Effector CD8-positive, alpha-beta T cell (primary cell): ENCODE measurements around the gene ANKRD28.
"Not testable (repeated sequence)": the region's sequence is repeated elsewhere in the genome, so short reads cannot be mapped to it uniquely, and the experiment has no call there.

Experiments used
- DNase-seq: peaks from one replicate; lab custom pipeline; 2025; lab: John Stamatoyannopoulos, UW
- total RNA-seq, 4 experiments: gene quantifications; one replicate each; lab custom pipeline; 2026; lab: John Stamatoyannopoulos, UW

The ANKRD28 gene
- 67.2 to 245 (median 100) reads per million in 4 experiments for total RNA-seq

DNA sequence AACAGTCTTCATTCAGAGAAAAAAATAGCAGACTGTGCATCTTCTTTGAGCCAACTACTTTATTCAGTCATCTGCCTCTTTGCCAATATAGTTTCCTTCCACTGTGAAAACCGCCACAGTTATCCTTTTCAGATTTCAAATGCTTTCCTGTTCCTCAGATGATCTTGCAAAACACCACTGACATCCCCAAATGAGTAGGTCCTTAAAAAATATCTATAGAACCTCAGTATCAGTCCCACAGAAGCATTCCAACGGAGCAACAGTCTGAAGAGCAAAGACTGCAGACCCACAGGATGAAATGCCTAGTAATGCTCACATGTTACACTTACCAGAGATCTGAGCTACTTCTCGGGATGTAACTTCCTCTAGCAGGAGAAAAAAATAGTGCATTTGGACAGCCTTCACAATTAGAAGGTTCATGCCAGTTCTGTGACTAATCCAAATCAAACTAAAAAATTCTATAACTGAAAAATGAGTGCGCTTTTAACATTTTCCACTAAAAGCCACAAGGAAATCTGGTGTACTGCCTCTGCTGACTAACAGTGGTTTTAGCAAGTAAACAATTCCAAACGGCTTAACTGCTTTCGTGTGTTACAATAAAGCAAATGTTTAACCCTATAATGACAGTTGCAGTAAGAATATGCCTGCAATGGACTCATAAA lies at the start of gene ANKRD28:
TSS of gene ANKRD28 (minus strand) at position 338 of the 662 bp plus-strand sequence. CDS start 1,458 bp downstream, outside the sequence.
- DNase-seq: no peak

DNA sequence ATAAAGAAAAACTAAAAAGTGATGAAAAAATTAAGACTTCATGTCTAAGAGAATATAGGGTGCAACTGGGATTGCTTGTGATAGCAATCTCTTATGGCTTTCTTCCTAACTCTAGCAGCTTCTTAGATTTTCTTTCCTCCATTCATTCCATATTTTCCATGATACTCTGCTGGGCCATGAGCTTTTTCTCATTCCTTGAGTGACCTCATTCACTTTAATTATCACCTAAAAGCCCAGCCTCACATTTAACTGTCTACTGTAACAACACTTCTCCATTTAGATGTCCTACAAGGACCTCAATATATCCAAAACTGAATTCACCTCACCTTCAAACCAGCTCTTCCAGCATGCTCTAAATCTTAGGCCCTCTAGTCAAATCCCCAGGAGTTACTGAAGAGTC lies 49.5 kb upstream of the ANKRD28 start:
- DNase-seq: no peak

DNA sequence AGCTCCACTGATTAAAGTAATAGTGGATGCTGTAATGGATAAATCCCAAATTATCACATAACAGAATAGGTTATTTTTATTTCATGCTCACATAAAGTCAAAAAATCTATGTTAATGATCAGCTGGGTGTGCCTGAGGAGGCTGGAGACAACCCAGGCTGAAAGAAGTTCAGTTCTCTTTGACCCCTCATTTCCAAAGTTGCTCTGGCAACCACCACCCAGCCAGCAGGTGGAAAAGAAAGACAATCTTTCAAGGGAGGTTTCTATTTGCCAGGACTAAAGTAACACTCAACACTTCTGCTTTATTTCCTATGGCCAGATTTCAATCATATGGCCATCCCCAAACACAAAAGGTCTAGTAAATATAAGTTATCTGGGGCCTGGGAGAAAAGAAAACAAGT lies 48.8 kb upstream of the ANKRD28 start:
- no peak for DNase-seq

DNA sequence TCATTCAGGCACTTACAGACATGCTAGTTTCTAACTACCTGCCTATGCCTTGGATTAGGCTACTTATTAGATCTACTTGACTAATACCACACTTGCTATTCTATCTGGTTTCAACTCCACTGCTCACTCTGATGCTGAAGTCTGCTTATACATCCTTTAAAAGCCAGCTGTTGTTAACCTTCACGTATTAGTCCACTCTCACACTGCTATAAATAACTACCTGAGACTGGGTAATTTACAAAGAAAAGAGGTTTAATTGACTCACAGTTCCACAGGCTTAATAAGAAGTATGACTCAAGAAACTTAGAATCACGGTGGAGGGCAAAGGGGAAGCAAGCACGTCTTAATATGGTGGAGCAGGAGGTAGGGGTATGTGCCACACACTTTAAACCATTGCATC lies 47.7 kb upstream of the ANKRD28 start:
- no peak for DNase-seq

DNA sequence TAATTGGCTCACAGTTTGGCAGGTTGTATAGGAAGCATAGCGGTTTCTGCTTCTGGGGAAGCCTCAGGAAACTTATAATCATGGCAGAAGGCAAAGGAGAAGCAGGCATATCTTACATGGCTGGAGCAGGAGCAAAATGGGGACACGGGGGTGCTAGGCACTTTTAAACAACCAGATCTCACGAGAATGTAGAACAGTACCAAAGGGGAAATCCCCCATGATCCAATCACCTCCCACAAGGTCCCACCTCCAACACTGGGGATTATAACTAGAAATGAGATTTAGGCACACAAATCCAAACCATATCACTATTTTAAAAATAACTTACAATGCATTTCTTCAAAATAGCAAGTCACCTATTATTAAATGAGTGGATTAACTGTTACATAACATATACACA lies 47.1 kb upstream of the ANKRD28 start:
- DNase-seq: no peak

DNA sequence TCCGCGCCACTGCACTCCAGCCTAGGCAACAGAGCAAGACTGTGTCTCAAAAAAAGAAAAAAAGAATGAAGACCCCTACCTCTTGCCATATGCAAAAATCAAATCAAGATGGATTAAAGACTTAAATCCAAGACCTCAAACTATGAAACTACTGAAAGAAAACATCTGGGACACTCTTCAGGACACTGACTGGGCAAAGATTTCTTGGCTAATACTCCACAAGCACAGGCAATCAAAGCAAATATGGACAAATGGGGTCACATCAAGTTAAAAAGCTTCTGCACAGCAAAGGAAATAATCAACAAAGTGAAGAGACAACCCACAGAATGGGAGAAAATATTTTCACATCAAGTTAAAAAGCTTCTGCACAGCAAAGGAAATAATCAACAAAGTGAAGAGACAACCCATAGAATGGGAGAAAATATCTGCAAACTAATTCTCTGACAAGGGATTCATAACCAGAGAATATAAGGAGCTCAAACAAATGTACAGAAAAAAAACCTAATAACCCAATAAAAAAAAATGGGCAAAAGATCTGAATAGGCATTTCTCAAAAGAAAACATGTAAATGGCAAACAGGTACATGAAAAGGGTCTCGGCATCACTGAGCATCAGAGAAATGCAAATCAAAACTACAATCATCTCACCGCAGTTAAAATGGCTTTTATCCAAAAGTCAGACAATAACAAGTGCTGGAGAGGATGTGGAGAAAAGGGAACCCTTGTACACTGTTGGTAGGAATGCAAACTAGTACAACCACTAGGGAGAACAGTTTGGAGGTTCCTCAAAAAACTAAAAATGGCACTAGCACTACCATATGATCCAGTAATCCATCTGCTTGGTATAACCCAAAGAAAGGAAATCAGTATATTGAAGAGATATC lies 43.6 kb upstream of the ANKRD28 start:
- DNase-seq: not testable (repeated sequence)

DNA sequence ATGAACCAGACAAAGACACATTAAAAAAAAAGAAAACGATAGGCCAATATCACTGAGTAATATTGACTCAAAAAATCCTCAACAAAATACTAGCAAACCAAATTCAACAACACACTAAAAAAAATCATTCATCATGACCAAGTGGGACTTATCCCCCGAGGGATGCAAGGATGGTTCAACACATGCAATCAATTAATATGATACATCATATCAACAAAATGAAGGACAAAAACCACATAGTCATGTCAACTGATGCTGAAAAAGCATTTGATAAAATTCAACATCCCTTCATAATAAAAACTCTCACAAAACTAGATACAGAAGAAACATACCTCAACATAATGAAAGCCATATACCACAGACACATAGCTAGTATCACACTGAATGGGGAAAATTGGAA lies 41.8 kb upstream of the ANKRD28 start:
- no peak for DNase-seq

DNA sequence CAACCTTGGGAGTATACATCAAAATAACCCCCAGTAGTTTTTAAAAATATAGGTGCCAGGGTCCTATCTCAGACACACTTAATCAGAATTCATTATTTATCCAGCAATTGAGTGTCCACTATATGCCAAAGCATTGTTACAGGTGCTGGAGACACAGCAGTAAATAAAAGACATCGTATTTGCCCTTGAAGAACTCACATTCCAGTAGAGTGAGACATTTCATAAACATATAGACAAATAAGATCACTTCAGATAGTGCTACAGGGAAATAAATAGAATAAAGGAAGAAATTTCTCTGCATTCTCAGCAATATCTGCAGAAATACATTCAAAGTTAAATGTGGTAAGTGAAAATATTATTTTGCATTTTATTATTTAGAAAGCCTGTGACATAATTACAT lies 34.1 kb upstream of the ANKRD28 start:
- no peak for DNase-seq

DNA sequence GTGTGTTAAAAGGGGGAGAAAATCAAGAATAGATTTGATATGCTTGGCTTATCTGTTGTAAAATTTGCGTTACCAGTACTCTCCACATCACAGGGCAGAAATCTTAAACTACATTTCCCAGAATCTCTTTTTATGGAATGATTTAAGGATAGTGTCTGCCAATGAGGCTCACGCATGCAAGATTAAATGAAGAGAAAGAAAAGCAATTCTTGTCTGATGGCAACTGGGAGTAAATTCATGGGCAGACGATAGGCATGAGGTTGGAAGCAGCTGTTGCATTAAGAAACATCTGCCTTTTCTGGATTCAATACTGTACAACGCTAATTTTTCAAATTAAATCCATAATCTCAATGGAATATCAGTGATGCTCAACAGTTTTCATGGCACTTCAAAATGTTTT lies 27.2 kb upstream of the ANKRD28 start:
- DNase-seq: no peak

DNA sequence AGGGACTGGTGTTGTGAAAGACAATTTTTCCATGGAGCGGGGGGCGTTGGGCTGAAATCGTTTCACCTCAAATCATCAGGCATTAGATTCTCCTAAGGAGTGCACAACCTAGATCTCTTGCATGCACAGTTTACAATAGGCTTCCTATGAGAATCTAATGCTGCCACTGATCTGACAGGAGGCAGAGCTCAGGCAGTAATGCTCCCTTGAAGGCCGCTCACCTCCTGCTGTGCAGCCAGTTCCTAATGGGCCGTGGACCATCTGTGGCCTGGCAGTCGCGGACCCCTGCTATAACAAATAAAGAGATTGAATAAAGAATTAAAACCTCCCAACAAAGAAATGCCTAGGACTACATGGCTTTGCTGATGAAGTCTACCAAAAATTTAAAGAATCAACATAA lies 25.3 kb upstream of the ANKRD28 start:
- DNase-seq: no peak

DNA sequence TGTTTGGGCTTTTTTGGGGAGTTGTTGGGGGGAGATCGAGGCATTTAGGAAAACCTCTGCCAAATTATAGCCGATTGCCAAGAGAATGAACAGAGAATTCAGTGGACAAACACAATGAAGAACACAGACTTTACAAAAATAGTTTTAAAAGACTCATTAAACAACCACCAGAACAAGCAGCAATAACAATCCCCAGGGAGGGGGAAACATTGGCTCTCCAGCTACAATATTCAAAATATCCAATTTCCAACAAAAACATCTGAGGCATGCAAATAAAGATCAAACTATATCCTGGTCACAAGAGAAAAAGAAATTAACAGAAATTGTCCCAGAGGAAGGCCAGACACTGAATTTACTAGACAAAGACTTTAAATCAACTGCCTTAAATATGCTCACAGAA lies 24.5 kb upstream of the ANKRD28 start:
- DNase-seq: no peak

DNA sequence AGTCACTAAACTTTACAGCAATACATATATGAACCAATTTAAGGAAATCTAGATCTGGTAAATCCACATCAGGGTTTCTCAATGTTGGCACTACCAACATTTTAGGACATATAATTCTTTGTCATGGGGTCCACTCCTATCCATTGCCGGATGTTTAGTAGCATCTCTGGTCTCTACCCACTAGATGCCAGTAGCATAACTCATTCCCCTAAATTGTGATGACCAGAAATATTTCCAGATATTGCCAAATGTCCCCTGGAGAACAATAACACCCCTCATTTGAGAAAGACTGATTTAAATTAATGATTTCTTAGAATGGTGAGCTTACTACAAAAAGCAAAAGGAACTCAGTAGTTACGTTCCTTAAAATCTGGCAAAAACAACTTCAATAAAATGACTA lies 23.1 kb upstream of the ANKRD28 start:
- DNase-seq: no peak

DNA sequence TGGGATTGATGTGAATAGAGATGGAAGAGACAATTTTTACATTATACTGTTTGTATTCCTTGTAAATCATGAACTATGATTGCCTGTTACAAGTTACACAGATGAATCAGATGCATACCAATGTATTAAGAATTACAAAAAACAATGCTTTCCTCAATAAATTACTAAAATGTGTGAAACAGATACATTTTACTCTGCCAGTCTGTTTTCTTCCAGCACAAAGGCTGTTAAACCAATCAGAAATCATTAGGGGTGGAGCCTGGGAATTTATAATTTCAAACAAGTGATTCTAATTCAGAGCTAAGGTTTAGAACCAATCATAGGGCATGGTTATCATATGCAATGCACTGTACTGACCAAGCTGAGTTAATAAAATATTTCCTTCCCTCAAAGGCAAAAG lies 21.8 kb upstream of the ANKRD28 start:
- no peak for DNase-seq

DNA sequence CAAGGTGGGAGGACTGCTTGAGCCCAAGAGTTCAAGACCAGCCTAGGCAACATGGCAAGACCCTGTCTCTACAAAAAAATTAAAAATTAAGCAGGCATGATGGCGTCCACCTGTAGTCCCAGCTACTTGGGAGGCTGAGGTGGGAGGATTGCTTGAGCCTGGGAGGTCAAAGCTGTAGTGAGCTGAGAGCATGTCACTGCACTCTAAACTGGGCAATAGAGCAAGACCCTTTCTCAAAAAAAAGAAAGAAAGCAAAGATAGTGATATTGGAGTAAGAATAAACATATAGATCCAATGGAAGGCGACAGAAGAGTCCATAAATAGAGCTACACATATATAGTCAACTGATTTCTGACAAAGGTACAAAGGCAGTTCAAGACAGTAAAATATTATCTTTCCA lies 21.3 kb upstream of the ANKRD28 start:
- DNase-seq: no peak

DNA sequence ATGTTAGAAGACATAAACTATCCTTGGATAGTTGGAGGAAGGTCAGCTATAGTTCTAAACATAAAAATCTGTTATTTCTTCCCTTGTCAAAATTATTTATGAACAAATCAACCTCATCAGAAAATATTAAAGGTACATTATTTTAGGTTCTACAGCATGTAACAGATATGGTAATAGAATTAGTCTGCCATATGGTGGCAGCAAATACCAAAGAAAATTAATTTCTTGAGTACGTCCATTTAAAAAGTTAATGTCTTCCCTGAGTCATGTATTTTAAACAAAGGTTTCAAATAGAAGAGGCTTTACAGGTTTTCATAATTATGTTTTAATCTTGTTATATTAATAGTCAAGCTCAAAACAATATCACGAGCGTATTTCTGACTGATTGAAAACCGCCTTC lies 17.9 kb upstream of the ANKRD28 start:
- no peak for DNase-seq

DNA sequence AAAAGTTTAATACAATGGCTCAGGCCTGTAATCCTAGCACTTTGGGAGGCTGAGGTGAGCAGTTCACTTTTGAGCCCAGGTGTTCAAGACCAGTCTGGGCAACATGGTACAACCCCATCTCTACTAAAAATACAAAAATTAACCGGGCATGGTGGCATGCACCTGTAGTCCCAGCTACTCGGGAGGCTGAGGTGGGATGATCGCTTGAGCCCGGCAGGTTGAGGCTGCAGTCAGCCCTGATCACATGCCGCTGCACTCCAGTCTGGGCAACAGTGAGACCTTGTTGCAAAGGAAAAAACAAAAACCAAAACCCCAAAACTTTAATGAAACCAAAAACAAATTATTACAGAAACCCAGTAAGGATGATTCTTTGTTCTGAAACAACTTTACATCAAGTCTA lies 15.3 kb upstream of the ANKRD28 start:
- DNase-seq: not testable (repeated sequence)

DNA sequence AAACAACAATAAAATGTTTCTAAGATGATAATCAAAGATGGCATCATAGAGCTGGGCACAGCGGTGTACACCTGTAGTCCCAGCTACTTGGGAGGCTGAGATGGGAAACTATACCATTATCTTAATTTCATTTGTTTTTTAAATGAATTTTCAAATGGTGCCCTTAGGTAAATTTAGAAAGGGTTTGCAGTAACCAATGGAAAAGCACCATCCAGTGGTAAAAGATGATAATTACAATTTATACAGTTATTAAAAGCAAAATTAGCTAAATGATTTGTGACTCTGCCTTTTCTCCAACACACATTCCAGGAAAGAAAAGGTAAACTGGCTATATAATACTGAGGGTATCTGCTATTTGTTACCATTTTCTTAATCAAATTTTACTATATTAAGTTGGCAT lies 14.4 kb upstream of the ANKRD28 start:
- DNase-seq: no peak

DNA sequence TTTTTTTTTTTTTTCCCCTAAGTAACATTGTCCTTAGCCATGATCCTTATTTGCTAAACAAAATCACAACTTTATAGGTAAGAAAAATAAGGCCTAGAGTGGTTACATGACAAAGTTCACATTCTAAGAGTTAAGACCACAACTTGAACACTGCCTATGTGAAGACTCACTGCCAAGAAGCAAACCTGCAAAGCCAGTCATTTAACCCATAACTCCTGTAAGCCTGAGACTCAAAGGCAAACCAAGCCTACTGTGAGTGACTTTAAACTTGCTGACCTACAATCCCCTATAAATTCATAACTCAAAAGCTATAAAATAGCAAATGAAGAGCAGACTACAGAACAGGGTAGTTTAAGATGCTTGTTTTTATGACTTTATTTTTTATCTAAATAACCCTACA lies 12.9 kb upstream of the ANKRD28 start:
- DNase-seq: no peak

DNA sequence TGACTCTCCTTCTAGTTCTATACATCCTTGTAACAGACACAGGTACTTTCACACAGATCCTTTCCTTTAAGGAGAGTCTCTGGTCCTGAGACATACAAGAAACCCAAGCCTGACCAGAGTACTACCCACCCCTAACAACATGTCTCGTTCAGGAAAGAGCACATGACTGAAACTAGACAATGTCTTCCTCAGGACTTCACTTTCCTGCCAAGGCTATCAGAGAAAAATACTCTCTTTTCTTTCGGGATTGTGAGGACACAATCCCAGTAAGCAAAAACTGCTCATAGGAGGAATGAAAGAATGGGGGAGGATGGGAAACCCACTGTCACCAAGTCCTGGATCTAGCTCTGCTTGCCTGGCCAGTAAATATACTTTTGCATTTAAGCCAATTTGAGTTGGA lies 11.5 kb upstream of the ANKRD28 start:
- DNase-seq: no peak

DNA sequence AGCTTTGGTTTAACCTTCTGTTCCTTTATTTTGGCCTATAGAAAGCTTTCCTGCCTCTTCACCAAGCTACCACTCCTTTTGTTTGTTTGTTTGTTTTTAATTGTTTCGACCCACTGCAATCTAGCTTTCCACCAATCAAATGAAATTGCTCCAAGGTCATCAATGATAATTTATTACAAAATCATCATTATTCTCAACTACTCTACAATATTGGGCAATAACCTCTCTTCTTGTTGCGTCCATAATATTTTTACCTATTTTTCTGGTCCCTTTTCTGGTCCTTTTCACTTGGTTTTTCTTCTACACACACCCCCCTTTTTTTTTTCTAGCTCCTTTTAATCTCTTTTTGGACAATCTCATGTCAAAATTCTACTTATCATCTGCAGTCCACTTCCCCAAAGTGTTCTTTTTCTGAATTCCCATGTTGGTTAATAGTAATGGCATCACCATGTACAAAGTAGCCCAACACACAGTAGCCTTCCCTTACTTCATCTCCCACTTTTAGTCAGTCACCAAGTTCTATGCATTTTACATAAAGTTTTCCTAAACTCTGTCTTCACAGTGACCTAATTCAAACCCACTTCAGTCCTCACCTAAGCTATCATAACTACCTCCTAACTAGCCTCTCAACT lies 11.0 kb upstream of the ANKRD28 start:
- no peak for DNase-seq

DNA sequence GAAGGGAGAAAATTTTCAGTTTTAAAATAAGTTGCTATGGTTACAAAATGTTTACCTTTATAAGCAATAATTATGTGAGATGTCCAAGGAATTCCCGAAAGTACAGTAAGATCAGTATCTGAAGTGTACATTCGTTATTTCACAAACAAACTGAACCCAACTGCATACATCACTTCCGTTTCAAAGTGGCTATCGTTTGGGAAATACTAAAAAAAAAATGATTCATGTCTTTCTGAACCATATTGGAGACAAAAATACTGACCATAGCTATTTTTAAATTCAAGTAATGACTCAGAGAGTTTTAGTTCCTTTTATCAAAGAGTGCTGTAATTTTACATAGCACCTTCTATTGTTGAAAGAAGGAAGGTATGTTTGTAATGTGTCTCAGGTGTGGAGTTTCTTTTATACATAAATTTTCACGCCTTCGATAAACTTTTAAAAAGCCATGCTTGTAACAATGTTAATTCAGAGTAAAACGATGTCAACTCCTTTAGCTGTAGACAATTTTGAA lies 8.0 kb upstream of the ANKRD28 start:
- DNase-seq: no peak

DNA sequence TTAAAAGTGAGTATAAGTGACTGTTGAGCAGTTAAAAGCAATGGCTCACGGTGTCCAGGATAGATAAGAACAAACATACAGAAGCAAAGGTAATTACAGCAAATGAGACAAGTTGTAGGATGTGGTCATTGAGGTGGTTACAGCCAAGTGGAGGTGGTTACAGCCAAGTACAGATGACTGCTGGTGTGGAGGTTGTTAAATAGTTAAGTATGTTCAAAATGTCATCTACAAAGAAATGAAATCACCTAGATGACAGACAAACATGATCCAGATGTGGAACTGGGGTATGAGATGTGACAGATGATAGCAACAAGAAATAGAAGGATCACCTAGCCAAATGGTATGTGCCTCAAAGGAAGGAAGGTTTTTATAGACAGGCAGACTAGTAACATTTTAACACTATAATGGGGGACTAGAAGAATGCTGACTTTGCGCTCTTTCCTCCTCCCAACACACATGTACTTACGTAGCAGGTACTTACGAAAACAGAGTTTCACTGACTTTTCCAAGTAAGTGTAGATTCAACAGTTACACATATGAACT lies 6.8 kb upstream of the ANKRD28 start:
- no peak for DNase-seq
